HG03039 (cell line): ENCODE measurements around the gene COQ4.

Experiments
- ATAC-seq: cut with Tn5 transposase; IDR thresholded peaks from one replicate; pipeline ENCODE4 v1.9.1; 2021; ENCODE audit warnings: mild to moderate bottlenecking, moderate library complexity; ENCODE audit not compliant: unreplicated experiment

Gene COQ4

GRCh38 chr9:128372188-128372641 is 49.6 kb downstream of the COQ4 start:
- no peak for ATAC-seq

- no peak for ATAC-seq
These were observed 50.1 kb downstream of the COQ4 start for GRCh38 chr9:128372784-128373183.

GRCh38 chr9:128374221-128374675 is 51.6 kb downstream of the COQ4 start:
- ATAC-seq = no peak

GRCh38 chr9:128375865-128376264 is 53.2 kb downstream of the COQ4 start:
- ATAC-seq = no peak

- ATAC-seq = no peak
These were observed 59.6 kb downstream of the COQ4 start for GRCh38 chr9:128382261-128382660.

GRCh38 chr9:128383007-128383753 is 60.5 kb downstream of the COQ4 start:
- ATAC-seq = no peak
